ENCODE data around the gene TRIM9.

TRIM9 gene

GRCh38 chr14:51093371-51094281 lies 1.3 kb downstream of the TRIM9 start:
- DNase-seq = no peak

GRCh38 chr14:51092965-51093364 lies 1.9 kb downstream of the TRIM9 start:
- no peak for DNase-seq

- no peak for DNase-seq
Observed at GRCh38 chr14:51089278-51089677, 5.6 kb downstream of the TRIM9 start.

GRCh38 chr14:51087031-51087441 lies 7.9 kb downstream of the TRIM9 start:
- no peak for DNase-seq

GRCh38 chr14:51086044-51086443 lies 8.9 kb downstream of the TRIM9 start:
- DNase-seq = no peak

- DNase-seq = no peak
Observed at GRCh38 chr14:51084962-51085361, 9.9 kb downstream of the TRIM9 start.

GRCh38 chr14:51084507-51084906 lies 10.4 kb downstream of the TRIM9 start:
- DNase-seq = no peak

GRCh38 chr14:51082349-51082748 lies 12.6 kb downstream of the TRIM9 start:
- no peak for DNase-seq

GRCh38 chr14:51081712-51082111 lies 13.2 kb downstream of the TRIM9 start:
- no peak for DNase-seq

GRCh38 chr14:51081209-51081608 lies 13.7 kb downstream of the TRIM9 start:
- no peak for DNase-seq

GRCh38 chr14:51080645-51081044 lies 14.3 kb downstream of the TRIM9 start:
- DNase-seq = no peak

- peak in 1 of 2 donors; percentile 5 for DNase-seq
Observed at GRCh38 chr14:51079489-51079888, 15.4 kb downstream of the TRIM9 start.

GRCh38 chr14:51079085-51079484 lies 15.8 kb downstream of the TRIM9 start:
- DNase-seq = peak in 1 of 2 donors; percentile 72

- DNase-seq = no peak
Observed at GRCh38 chr14:51074701-51075385, 20.1 kb downstream of the TRIM9 start.

GRCh38 chr14:51073731-51074130 lies 21.2 kb downstream of the TRIM9 start:
- no peak for DNase-seq

GRCh38 chr14:51072976-51073375 lies 21.9 kb downstream of the TRIM9 start:
- no peak for DNase-seq

- DNase-seq = no peak
Observed at GRCh38 chr14:51071857-51072256, 23.0 kb downstream of the TRIM9 start.

- no peak for DNase-seq
Observed at GRCh38 chr14:51070726-51071125, 24.2 kb downstream of the TRIM9 start.

- no peak for DNase-seq
Observed at GRCh38 chr14:51069055-51069454, 25.9 kb downstream of the TRIM9 start.

- no peak for DNase-seq
Observed at GRCh38 chr14:51068268-51068667, 26.6 kb downstream of the TRIM9 start.

- DNase-seq = no peak
Observed at GRCh38 chr14:51067295-51067694, 27.6 kb downstream of the TRIM9 start.

GRCh38 chr14:51066576-51066975 lies 28.3 kb downstream of the TRIM9 start:
- no peak for DNase-seq

GRCh38 chr14:51059032-51059431 lies 35.9 kb downstream of the TRIM9 start:
- no peak for DNase-seq

GRCh38 chr14:51058382-51058781 lies 36.5 kb downstream of the TRIM9 start:
- DNase-seq = no peak
